Thyroid gland (tissue), 4 donors: ENCODE results near the gene ATP13A3.

Source experiments
- POLR2A ChIP-seq, 2 donors: fragments of 450-650 bp; IDR thresholded peaks; one replicate each; pipeline ENCODE4 v1.6.1; 2017; ENCODE audit warnings: antibody characterized with exemption in 2 of 2, mild to moderate bottlenecking in 2 of 2, moderate library complexity in 1 of 2
- TF ChIP-seq, protein P1 (sequence below), 6 experiments: fragments of 200-600 bp in 3 of 6; fragments of 450-650 bp in 3 of 6; sonication (generic) in 3 of 6; IDR thresholded peaks; one replicate each; pipeline ENCODE4 v1.5.1; 2016 to 2019; ENCODE audit warnings: antibody characterized with exemption in 6 of 6, mild to moderate bottlenecking in 2 of 6, inconsistent platforms in 1 of 6, moderate library complexity in 1 of 6

DNA sequence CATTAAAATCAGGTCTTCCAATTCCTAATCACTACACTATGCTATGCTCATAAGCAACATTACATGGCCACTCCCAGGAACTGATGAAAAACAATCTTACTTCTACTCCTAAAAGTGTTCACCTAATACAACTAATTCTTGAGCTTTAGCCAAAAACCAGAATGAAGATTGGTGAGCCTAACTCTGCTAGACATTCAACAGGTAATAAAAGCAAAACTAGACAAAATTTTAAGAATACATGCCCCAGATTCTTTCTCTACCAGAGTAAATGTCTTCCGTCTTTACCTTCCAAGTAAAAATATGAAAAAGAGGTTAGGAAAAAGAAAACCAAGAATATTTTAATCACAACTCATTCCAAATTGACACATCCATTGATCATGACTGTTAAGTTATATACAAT, 31.3 kb downstream of the ATP13A3 start:
- no peak for TF ChIP-seq POLR2A (IDR thresholded peaks at IDR 0.05)
- TF ChIP-seq, protein P1, sequence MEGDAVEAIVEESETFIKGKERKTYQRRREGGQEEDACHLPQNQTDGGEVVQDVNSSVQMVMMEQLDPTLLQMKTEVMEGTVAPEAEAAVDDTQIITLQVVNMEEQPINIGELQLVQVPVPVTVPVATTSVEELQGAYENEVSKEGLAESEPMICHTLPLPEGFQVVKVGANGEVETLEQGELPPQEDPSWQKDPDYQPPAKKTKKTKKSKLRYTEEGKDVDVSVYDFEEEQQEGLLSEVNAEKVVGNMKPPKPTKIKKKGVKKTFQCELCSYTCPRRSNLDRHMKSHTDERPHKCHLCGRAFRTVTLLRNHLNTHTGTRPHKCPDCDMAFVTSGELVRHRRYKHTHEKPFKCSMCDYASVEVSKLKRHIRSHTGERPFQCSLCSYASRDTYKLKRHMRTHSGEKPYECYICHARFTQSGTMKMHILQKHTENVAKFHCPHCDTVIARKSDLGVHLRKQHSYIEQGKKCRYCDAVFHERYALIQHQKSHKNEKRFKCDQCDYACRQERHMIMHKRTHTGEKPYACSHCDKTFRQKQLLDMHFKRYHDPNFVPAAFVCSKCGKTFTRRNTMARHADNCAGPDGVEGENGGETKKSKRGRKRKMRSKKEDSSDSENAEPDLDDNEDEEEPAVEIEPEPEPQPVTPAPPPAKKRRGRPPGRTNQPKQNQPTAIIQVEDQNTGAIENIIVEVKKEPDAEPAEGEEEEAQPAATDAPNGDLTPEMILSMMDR (IDR thresholded peaks at IDR 0.05), result no peak
